SIG-M5 treated with dmso at 0.1 percent for 504 hours (cell line): Measurements from ENCODE around the gene ATP5F1E.
"Not testable (repeated sequence)": the region's sequence is repeated elsewhere in the genome, so short reads cannot be mapped to it uniquely, and the experiment has no call there.

Experiments used
- DNase-seq: peaks from one replicate; lab custom pipeline; 2025; ENCODE audit not compliant: unreplicated experiment; lab: John Stamatoyannopoulos, UW

ATP5F1E gene

GRCh38 chr20:58992911-58993310 is 39.2 kb downstream of the ATP5F1E start:
- DNase-seq = no peak

GRCh38 chr20:58991715-58992114 is 40.4 kb downstream of the ATP5F1E start:
- no peak for DNase-seq

GRCh38 chr20:58990651-58991445 is 41.3 kb downstream of the ATP5F1E start:
- DNase-seq = no peak

GRCh38 chr20:58989196-58989595 is 42.9 kb downstream of the ATP5F1E start:
- no peak for DNase-seq

GRCh38 chr20:58988565-58988882 is 43.6 kb downstream of the ATP5F1E start:
- DNase-seq = no peak

- DNase-seq = no peak
Measured at GRCh38 chr20:58987790-58988564, 44.2 kb downstream of the ATP5F1E start.

GRCh38 chr20:58986968-58987517 is 45.1 kb downstream of the ATP5F1E start:
- no peak for DNase-seq

GRCh38 chr20:58986286-58986967 is 45.7 kb downstream of the ATP5F1E start:
- no peak for DNase-seq

GRCh38 chr20:58985656-58986055 is 46.5 kb downstream of the ATP5F1E start:
- DNase-seq = no peak

- no peak for DNase-seq
Measured at GRCh38 chr20:58984691-58985090, 47.4 kb downstream of the ATP5F1E start.

- not testable (repeated sequence) for DNase-seq
Measured at GRCh38 chr20:58983115-58983468, 49.0 kb downstream of the ATP5F1E start.

GRCh38 chr20:58982406-58983114 is 49.6 kb downstream of the ATP5F1E start:
- no peak for DNase-seq

GRCh38 chr20:58981628-58982364 is 50.3 kb downstream of the ATP5F1E start:
- DNase-seq = peak; percentile 51

- DNase-seq = peak; percentile 77
Measured at GRCh38 chr20:58980711-58981627, 51.2 kb downstream of the ATP5F1E start, which contains the start of gene NELFCD. NELFCD (plus strand) TSS chr20:58981256; CDS start chr20:58981310, 54 bp downstream.

- DNase-seq = no peak
Measured at GRCh38 chr20:58978351-58979190, 53.6 kb downstream of the ATP5F1E start.

GRCh38 chr20:58976061-58976730 is 55.9 kb downstream of the ATP5F1E start:
- no peak for DNase-seq
